Mesendoderm (in vitro differentiated cells): ENCODE results near the gene PLA2G3.

Experiments used
- DNase-seq: peaks from one replicate; pipeline ENCODE4 v3.0.0; 2013
- H2AK5ac ChIP-seq: 2 replicates; pipeline ENCODE4 v1.6.1; 2013; ENCODE audit warnings: low read length, inconsistent platforms
- H2BK120ac ChIP-seq: 2 replicates; pipeline ENCODE4 v1.6.1; 2013; ENCODE audit warnings: low read depth, mild to moderate bottlenecking, low read length, moderate library complexity, mixed read lengths
- H2BK15ac ChIP-seq: replicated peaks from 2 replicates; pipeline ENCODE4 v1.6.1; 2013; ENCODE audit warnings: low read depth, mild to moderate bottlenecking, moderate library complexity
- H2BK5ac ChIP-seq: 2 replicates; pipeline ENCODE4 v1.6.1; 2013; ENCODE audit warnings: low read length, inconsistent platforms
- H3K18ac ChIP-seq: 2 replicates; pipeline ENCODE4 v1.6.1; 2013; ENCODE audit warnings: mild to moderate bottlenecking, low read length, mixed read lengths
- H3K23ac ChIP-seq: one replicate; pipeline ENCODE4 v1.6.1; 2013; ENCODE audit warnings: low read length
- H3K27ac ChIP-seq: 2 replicates; pipeline ENCODE4 v1.5.1; 2013; ENCODE audit warnings: low read depth, mild to moderate bottlenecking, inconsistent platforms, low read length, moderate library complexity
- H3K27me3 ChIP-seq: 2 replicates; pipeline ENCODE4 v1.6.1; 2013; ENCODE audit warnings: low read length, control low read depth, mild to moderate bottlenecking, inconsistent platforms; ENCODE audit not compliant: insufficient read depth, poor library complexity
- H3K36me3 ChIP-seq: 2 replicates; pipeline ENCODE4 v1.6.1; 2013; ENCODE audit warnings: low read length, inconsistent platforms; ENCODE audit not compliant: control insufficient read depth, insufficient read depth
- H3K4ac ChIP-seq: one replicate; pipeline ENCODE4 v1.6.1; 2013; ENCODE audit warnings: low read depth, mild to moderate bottlenecking, low read length, moderate library complexity
- H3K4me1 ChIP-seq: 2 replicates; pipeline ENCODE4 v1.6.1; 2013; ENCODE audit warnings: low read depth, low read length, inconsistent platforms; ENCODE audit not compliant: control insufficient read depth
- H3K4me2 ChIP-seq: 2 replicates; pipeline ENCODE4 v1.6.1; 2013; ENCODE audit warnings: low read length
- H3K4me3 ChIP-seq: 2 replicates; pipeline ENCODE4 v1.5.1; 2013; ENCODE audit warnings: mild to moderate bottlenecking, low read length
- H3K56ac ChIP-seq: one replicate; pipeline ENCODE4 v1.6.1; 2013; ENCODE audit warnings: low read length
- H3K79me1 ChIP-seq: 2 replicates; pipeline ENCODE4 v1.6.1; 2013; ENCODE audit warnings: low read length, inconsistent platforms
- H3K79me2 ChIP-seq: 2 replicates; pipeline ENCODE4 v1.6.1; 2013; ENCODE audit warnings: mild to moderate bottlenecking, low read length; ENCODE audit not compliant: control insufficient read depth, insufficient read depth
- H3K9ac ChIP-seq: 2 replicates; pipeline ENCODE4 v1.6.1; 2013; ENCODE audit warnings: low read length, inconsistent platforms
- H4K5ac ChIP-seq: one replicate; pipeline ENCODE4 v1.6.1; 2013; ENCODE audit warnings: low read length
- H4K8ac ChIP-seq: one replicate; pipeline ENCODE4 v1.6.1; 2013; ENCODE audit warnings: low read depth, mild to moderate bottlenecking, control low read depth, low read length, moderate library complexity
- WGBS: extraction: QIAGEN DNeasy Blood & Tissue Kit; methylation state at CpG from one replicate; pipeline ENCODE4 v1.1.7; 2013; ENCODE audit warnings: low lambda C conversion rate, missing lambda C conversion rate; ENCODE audit not compliant: insufficient coverage; ENCODE audit errors: extremely low coverage; 5-methylcytosine and 5-hydroxymethylcytosine counted together

Gene PLA2G3

DNA sequence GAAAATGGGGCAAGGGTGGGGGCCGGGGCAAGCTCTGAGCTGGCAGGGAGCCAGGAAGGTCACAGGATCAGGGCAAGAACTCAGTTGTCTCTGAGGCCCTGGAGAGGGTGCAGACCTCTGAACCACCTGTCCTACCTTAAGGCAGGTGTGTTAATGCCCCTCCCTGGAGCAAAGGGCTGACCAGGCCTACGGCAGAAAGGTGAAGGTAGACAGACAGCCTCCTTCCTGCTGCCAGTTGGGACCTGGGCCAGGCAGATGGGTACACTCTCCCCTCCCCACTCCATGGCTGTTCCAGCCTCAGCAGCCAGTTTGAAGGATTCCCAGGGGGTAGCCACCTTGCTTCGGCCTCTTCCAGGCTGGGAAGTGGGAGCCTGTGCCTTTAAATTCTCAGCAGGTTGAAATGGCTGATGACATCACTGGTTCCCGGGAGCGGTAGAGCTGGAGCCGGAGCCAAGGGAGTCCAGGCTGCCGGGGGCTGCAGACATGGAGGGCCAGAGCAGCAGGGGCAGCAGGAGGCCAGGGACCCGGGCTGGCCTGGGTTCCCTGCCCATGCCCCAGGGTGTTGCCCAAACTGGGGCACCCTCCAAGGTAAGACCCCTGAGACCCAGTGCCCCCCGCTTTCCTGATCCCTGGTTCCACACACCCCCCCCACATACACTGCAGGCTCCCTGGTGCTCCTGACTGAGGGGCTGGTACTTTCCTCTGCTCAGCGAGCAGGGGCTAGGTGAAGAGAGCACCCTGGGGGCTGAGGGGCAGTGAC is 17.6 kb downstream of the PLA2G3 start, which contains the start of gene INPP5J:
Gene INPP5J, plus strand, starts transcription at position 435 of the 760 bp plus-strand sequence. Its CDS starts 49 bp downstream, at position 484.
- no CpG with 5 or more reads among the region's 10 CpGs for WGBS
- no peak within 1 kb of the TSS for H2BK120ac ChIP-seq
- H3K4me2 ChIP-seq = peak within 1 kb of the TSS; percentile 13
- no peak within 1 kb of the TSS for H4K8ac ChIP-seq
- no peak within 1 kb of the TSS for H3K4ac ChIP-seq
- H3K9ac ChIP-seq = peak within 1 kb of the TSS; percentile 54
- no peak within 1 kb of the TSS for H3K4me3 ChIP-seq
- H3K18ac ChIP-seq = no peak within 1 kb of the TSS
- no peaks in the 10 kb centered on the region for H3K4me1 ChIP-seq
- peak within 1 kb of the TSS; percentile 70 for H3K56ac ChIP-seq
- H3K23ac ChIP-seq = no peak within 1 kb of the TSS
- DNase-seq = peak; percentile 66
- H2AK5ac ChIP-seq = no peak within 1 kb of the TSS
- H3K79me1 ChIP-seq = no peaks in the 10 kb centered on the region
- H2BK5ac ChIP-seq = no peak within 1 kb of the TSS
- no peak within 1 kb of the TSS for H4K5ac ChIP-seq
- no peaks in the 10 kb centered on the region for H3K36me3 ChIP-seq
- H2BK15ac ChIP-seq = no peak within 1 kb of the TSS
- no peaks in the 10 kb centered on the region for H3K27me3 ChIP-seq
- H3K79me2 ChIP-seq = no peaks in the 10 kb centered on the region
- no peak within 1 kb of the TSS for H3K27ac ChIP-seq

DNA sequence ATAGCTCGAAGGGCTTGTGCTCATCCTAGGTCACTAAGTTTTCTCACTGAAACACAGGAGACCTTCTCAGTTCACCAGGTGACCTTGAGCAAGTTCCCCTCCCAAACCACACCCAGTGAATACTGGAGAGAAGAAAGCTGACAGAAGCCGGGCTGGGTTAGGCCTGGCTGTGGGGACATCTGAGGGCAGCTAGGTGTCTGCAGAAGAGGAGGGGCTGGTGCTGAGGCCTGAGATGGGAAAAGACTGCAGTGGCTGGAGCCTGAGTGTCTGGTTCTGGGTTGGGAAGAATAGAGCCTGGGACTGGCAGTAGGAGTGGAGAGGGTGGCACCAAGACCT is 18.1 kb downstream of the PLA2G3 start:
- Histone ChIP-seq H3K27me3 (no peaks in the 10 kb centered on the region), H3K18ac (no peak overlapping the region), H3K4me3 (no peak overlapping the region), H3K4ac (no peak overlapping the region), H2AK5ac (no peak overlapping the region), H3K9ac (no peak overlapping the region), H2BK15ac (no peak overlapping the region), H3K56ac (no peak overlapping the region), H2BK120ac (no peak overlapping the region), H3K79me2 (no peaks in the 10 kb centered on the region), H3K27ac (no peak overlapping the region), H3K36me3 (no peaks in the 10 kb centered on the region), H2BK5ac (no peak overlapping the region), H4K8ac (no peak overlapping the region), H3K79me1 (no peaks in the 10 kb centered on the region), H4K5ac (no peak overlapping the region), H3K4me2 (no peak overlapping the region), H3K4me1 (no peaks in the 10 kb centered on the region), H3K23ac (no peak overlapping the region)
- DNase-seq = no peak
- WGBS = no CpG with 5 or more reads among the region's 2 CpGs

DNA sequence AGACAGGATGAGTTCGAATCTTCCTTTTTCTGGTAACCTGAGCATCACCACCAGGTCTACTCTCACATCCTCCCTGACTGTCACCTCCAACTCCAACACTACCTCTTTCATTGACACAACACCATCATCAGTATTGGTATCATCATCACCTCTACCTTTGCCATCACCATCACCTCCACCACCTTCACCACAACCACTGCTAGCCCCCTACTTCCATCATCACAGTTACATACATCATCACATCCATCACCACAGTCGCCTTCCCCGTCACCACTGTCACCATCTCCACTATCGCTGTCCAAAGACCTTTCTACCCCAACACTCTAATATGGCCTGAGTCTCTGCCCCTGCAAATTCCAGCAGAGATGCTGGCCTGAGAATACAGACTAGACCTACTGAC is 18.9 kb downstream of the PLA2G3 start:
- Histone ChIP-seq H3K27me3 (no peaks in the 10 kb centered on the region), H2BK15ac (no peak overlapping the region), H3K56ac (no peak overlapping the region), H3K4me3 (no peak overlapping the region), H3K18ac (no peak overlapping the region), H2BK120ac (no peak overlapping the region), H3K36me3 (no peaks in the 10 kb centered on the region), H3K23ac (no peak overlapping the region), H3K79me1 (no peaks in the 10 kb centered on the region), H3K9ac (no peak overlapping the region), H3K4ac (no peak overlapping the region), H4K8ac (no peak overlapping the region), H3K4me1 (no peaks in the 10 kb centered on the region), H4K5ac (no peak overlapping the region), H3K27ac (no peak overlapping the region), H2AK5ac (no peak overlapping the region), H2BK5ac (no peak overlapping the region), H3K79me2 (no peaks in the 10 kb centered on the region), H3K4me2 (no peak overlapping the region)
- no CpG with 5 or more reads among the region's 4 CpGs for WGBS
- no peak for DNase-seq

DNA sequence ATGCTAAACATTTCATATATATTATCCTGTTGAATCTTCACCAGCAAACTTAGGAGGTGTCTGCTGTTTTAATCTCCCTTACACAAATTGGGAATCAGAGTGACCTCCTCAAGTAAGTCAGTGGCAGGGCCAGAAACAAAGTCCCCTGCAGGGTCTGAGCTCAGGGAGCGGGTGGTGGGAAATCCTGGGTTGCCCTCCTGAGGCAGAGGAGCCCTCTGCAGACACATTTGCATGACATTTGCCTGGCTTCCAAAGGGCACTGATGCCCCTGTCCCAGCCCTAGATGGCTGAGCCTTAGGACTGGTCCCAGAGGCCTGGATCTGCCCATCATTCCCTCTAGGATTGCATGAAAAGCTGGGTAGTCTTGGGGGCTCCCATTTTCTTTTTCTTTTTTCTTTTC is 19.7 kb downstream of the PLA2G3 start:
- no peaks in the 10 kb centered on the region for H3K4me1 ChIP-seq
- H2AK5ac ChIP-seq = no peak overlapping the region
- H2BK15ac ChIP-seq = no peak overlapping the region
- H2BK5ac ChIP-seq = no peak overlapping the region
- H3K4me3 ChIP-seq = no peak overlapping the region
- no peak overlapping the region for H4K8ac ChIP-seq
- H4K5ac ChIP-seq = no peak overlapping the region
- H2BK120ac ChIP-seq = no peak overlapping the region
- no peak overlapping the region for H3K9ac ChIP-seq
- no CpG with 5 or more reads among the region's 1 CpG for WGBS
- H3K36me3 ChIP-seq = no peaks in the 10 kb centered on the region
- H3K27me3 ChIP-seq = no peaks in the 10 kb centered on the region
- no peak overlapping the region for H3K4ac ChIP-seq
- H3K56ac ChIP-seq = no peak overlapping the region
- no peak overlapping the region for H3K23ac ChIP-seq
- no peak for DNase-seq
- H3K79me2 ChIP-seq = no peaks in the 10 kb centered on the region
- H3K79me1 ChIP-seq = no peaks in the 10 kb centered on the region
- H3K4me2 ChIP-seq = no peak overlapping the region
- H3K18ac ChIP-seq = no peak overlapping the region
- H3K27ac ChIP-seq = no peak overlapping the region

DNA sequence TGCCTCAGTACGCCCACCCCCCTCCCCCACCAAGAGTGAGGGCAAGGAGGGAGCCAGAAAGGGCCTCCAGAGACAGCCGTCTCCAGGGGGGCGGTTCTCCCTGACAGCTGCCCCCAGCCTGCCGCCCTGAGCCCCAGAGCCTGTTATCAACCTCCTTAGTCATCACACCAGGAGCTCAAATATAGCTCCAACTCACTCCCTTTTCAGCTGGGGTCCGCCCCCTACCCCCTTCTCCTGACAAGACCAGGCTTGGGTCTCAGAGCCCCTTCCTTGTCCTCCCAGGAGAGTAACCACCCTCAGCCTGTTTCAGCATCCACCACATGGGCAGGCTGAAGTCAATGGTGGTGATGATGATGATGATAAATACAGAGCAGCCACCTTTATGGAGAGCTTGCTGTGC is 20.1 kb downstream of the PLA2G3 start:
- no peak overlapping the region for H3K4ac ChIP-seq
- no peaks in the 10 kb centered on the region for H3K79me1 ChIP-seq
- no peak overlapping the region for H3K23ac ChIP-seq
- H4K5ac ChIP-seq = no peak overlapping the region
- no peaks in the 10 kb centered on the region for H3K79me2 ChIP-seq
- no peak overlapping the region for H3K4me2 ChIP-seq
- H3K56ac ChIP-seq = no peak overlapping the region
- no peaks in the 10 kb centered on the region for H3K4me1 ChIP-seq
- DNase-seq = no peak
- H3K18ac ChIP-seq = no peak overlapping the region
- no peak overlapping the region for H2AK5ac ChIP-seq
- no CpG with 5 or more reads among the region's 5 CpGs for WGBS
- H3K36me3 ChIP-seq = no peaks in the 10 kb centered on the region
- no peak overlapping the region for H3K27ac ChIP-seq
- no peak overlapping the region for H3K9ac ChIP-seq
- no peaks in the 10 kb centered on the region for H3K27me3 ChIP-seq
- H2BK120ac ChIP-seq = no peak overlapping the region
- no peak overlapping the region for H2BK15ac ChIP-seq
- no peak overlapping the region for H3K4me3 ChIP-seq
- no peak overlapping the region for H2BK5ac ChIP-seq
- H4K8ac ChIP-seq = no peak overlapping the region
